Type B pancreatic cell (in vitro differentiated cells): ENCODE results near the gene BMP3. TPM values are rescaled to one million over a fixed set of nuclear protein-coding genes. Genes with fewer than 3 reads are reported as not detected.

Experiments
- DNase-seq: peaks from one replicate; pipeline ENCODE4 v3.0.0; 2021; ENCODE audit warnings: mixed read lengths; ENCODE audit not compliant: unreplicated experiment; ENCODE audit errors: extremely low spot score
- H3K27ac Mint-ChIP-seq: 2 replicates; pipeline ENCODE4 v1.8.0; 2021; ENCODE audit warnings: mild to moderate bottlenecking, mixed read lengths
- H3K27me3 Mint-ChIP-seq: 2 replicates; pipeline ENCODE4 v1.8.0; 2021; ENCODE audit warnings: mixed read lengths
- H3K36me3 Mint-ChIP-seq: 2 replicates; pipeline ENCODE4 v1.8.0; 2021; ENCODE audit warnings: mixed read lengths
- H3K4me1 Mint-ChIP-seq: one replicate; pipeline ENCODE4 v1.8.0; 2021; ENCODE audit warnings: mixed read lengths; ENCODE audit not compliant: unreplicated experiment
- H3K4me3 Mint-ChIP-seq: 2 replicates; pipeline ENCODE4 v1.8.0; 2021; ENCODE audit warnings: mild to moderate bottlenecking, mixed read lengths
- H3K9me3 Mint-ChIP-seq: 2 replicates; pipeline ENCODE4 v1.8.0; 2021; ENCODE audit warnings: mixed read lengths
- CTCF ChIP-seq: fragments of 200-600 bp; sonication (generic); conservative IDR thresholded peaks from 2 replicates; pipeline ENCODE4 v1.5.0; 2021; ENCODE audit warnings: antibody characterized with exemption, mild to moderate bottlenecking
- total RNA-seq: library from RNA; stranded (reverse); gene quantifications from 2 replicates; pipeline ENCODE4 v1.2.1, GENCODE V29; 2021; ENCODE audit warnings: low replicate concordance

Gene BMP3
- total RNA-seq, 1 donor from 2014 or later = 10.7 TPM

GRCh38 chr4:81084634-81085033 lies 54.1 kb downstream of the BMP3 start:
- no peak for TF ChIP-seq CTCF
- Mint-ChIP-seq H3K36me3 (no peaks in the 10 kb centered on the region), H3K4me1 (peaks cover 4% of the 10 kb centered on the region), H3K4me3 (no peak overlapping the region), H3K27me3 (no peaks in the 10 kb centered on the region), H3K9me3 (peaks cover 5% of the 10 kb centered on the region), H3K27ac (no peak overlapping the region)
- DNase-seq = no peak

GRCh38 chr4:81085291-81085690 lies 54.8 kb downstream of the BMP3 start:
- Mint-ChIP-seq H3K27ac (no peak overlapping the region), H3K36me3 (no peaks in the 10 kb centered on the region), H3K27me3 (no peaks in the 10 kb centered on the region), H3K4me1 (peaks cover 4% of the 10 kb centered on the region), H3K4me3 (no peak overlapping the region), H3K9me3 (peaks cover 5% of the 10 kb centered on the region)
- TF ChIP-seq CTCF = no peak
- no peak for DNase-seq

GRCh38 chr4:81085979-81086378 lies 55.5 kb downstream of the BMP3 start:
- Mint-ChIP-seq H3K4me1 (peaks cover 4% of the 10 kb centered on the region), H3K9me3 (no peaks in the 10 kb centered on the region), H3K36me3 (no peaks in the 10 kb centered on the region), H3K27me3 (no peaks in the 10 kb centered on the region), H3K4me3 (no peak overlapping the region), H3K27ac (no peak overlapping the region)
- no peak for TF ChIP-seq CTCF
- DNase-seq = no peak

GRCh38 chr4:81093720-81094401 lies 63.4 kb downstream of the BMP3 start:
- no peaks in the 10 kb centered on the region for H3K27me3 Mint-ChIP-seq
- H3K4me3 Mint-ChIP-seq = no peak overlapping the region
- DNase-seq = no peak
- H3K4me1 Mint-ChIP-seq = no peaks in the 10 kb centered on the region
- no peak for TF ChIP-seq CTCF
- H3K27ac Mint-ChIP-seq = no peak overlapping the region
- H3K9me3 Mint-ChIP-seq = no peaks in the 10 kb centered on the region
- no peaks in the 10 kb centered on the region for H3K36me3 Mint-ChIP-seq

- no peak for TF ChIP-seq CTCF
- Mint-ChIP-seq H3K27me3 (no peaks in the 10 kb centered on the region), H3K36me3 (no peaks in the 10 kb centered on the region), H3K27ac (no peak overlapping the region), H3K4me1 (no peaks in the 10 kb centered on the region), H3K4me3 (no peak overlapping the region), H3K9me3 (no peaks in the 10 kb centered on the region)
- DNase-seq = no peak
These were observed 64.9 kb downstream of the BMP3 start for GRCh38 chr4:81095389-81095788.
